Central memory CD4-positive, alpha-beta T cell (primary cell): ENCODE measurements around the gene APOA1.

Source experiments
- DNase-seq: peaks from one replicate; pipeline ENCODE4 v3.0.0; 2022

Gene APOA1

DNA sequence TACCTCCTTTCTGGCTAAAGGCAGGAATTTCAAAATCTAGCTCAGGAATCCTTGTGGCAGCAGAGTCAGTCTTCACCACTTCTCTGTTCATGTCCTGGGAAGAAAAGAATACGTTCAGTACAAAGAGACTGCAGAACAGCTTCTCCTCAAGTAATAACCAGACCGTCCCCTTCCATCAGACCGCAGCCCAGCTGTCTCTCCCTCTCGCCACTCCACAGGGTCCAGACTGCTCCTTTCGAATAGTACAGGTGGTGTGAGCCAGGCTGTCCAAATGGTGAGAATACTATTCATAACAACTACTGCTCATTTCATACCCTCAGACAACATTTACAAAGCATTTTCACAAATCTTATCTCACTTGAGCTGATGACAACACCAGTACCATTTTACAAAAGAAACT is 50.5 kb downstream of the APOA1 start:
- no peak for DNase-seq

DNA sequence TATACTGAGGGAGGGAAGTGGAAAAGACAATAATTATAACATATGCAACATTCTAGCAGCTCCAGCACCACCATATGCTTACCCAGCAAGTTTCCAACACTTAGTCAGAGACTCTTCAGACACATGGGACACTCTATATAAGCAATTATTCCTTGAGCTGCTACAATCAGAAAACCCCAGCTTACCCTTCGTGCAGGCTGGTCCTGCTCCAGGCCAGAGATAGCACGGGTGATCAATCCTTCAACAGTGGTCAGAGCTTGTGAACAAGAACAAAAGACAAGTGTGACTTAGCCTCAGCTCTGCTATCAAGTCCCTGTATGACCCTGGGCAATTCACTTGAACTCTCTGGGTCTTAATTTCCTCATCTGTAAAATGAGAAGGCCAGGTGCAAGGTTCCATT is 51.1 kb downstream of the APOA1 start:
- no peak for DNase-seq
